OCI-LY1 (cell line): ENCODE measurements around the gene TKFC.

Experiments used
- H2AFZ ChIP-seq: fragments of 200-600 bp; sonication (generic), shearing (Covaris generic); 2 replicates; pipeline ENCODE4 v1.6.0; 2014; ENCODE audit warnings: antibody characterized with exemption, mild to moderate bottlenecking, low read length
- H3F3A ChIP-seq: fragments of 200-600 bp; sonication (generic), shearing (Covaris generic); 2 replicates; pipeline ENCODE4 v1.6.0; 2014; ENCODE audit warnings: mild to moderate bottlenecking, antibody characterized with exemption, low read length, moderate library complexity; ENCODE audit not compliant: insufficient read depth
- H3K27ac ChIP-seq: fragments of 200-600 bp; sonication (generic); 2 replicates; pipeline ENCODE4 v1.5.1; 2014; ENCODE audit warnings: low read length, mixed run types, mild to moderate bottlenecking, low read depth; ENCODE audit not compliant: poor library complexity, severe bottlenecking
- H3K27me3 ChIP-seq: fragments of 200-600 bp; sonication (generic); 2 replicates; pipeline ENCODE4 v1.6.0; 2014; ENCODE audit warnings: antibody characterized with exemption, mild to moderate bottlenecking, low read length, moderate library complexity; ENCODE audit not compliant: insufficient read depth
- H3K36me3 ChIP-seq: fragments of 200-600 bp; sonication (generic); 2 replicates; pipeline ENCODE4 v1.6.1; 2014; ENCODE audit warnings: mild to moderate bottlenecking, antibody characterized with exemption, low read length, moderate library complexity, mixed read lengths; ENCODE audit not compliant: insufficient read depth
- H3K4me1 ChIP-seq: fragments of 200-600 bp; sonication (generic); 2 replicates; pipeline ENCODE4 v1.5.1; 2014; ENCODE audit warnings: mild to moderate bottlenecking, low read length, moderate library complexity; ENCODE audit not compliant: insufficient read depth, severe bottlenecking
- H3K4me2 ChIP-seq: fragments of 200-600 bp; sonication (generic), shearing (Covaris generic); 2 replicates; pipeline ENCODE4 v1.6.1; 2014; ENCODE audit warnings: low read length
- H3K4me3 ChIP-seq: fragments of 200-600 bp; sonication (generic); 2 replicates; pipeline ENCODE4 v1.5.1; 2014; ENCODE audit warnings: low read length, low read depth, mild to moderate bottlenecking, mixed read lengths; ENCODE audit not compliant: poor library complexity, severe bottlenecking
- H3K79me2 ChIP-seq: fragments of 200-600 bp; shearing (Covaris generic); 2 replicates; pipeline ENCODE4 v1.6.1; 2016; ENCODE audit warnings: mixed run types, low read length, mixed read lengths; ENCODE audit not compliant: insufficient read depth
- H3K9ac ChIP-seq: fragments of 200-600 bp; sonication (generic), shearing (Covaris generic); 2 replicates; pipeline ENCODE4 v1.6.1; 2014; ENCODE audit warnings: mild to moderate bottlenecking, low read length, mixed read lengths
- H3K9me2 ChIP-seq: fragments of 200-600 bp; sonication (generic), shearing (Covaris generic); 2 replicates; pipeline ENCODE4 v1.6.1; 2014; ENCODE audit warnings: low read depth, mild to moderate bottlenecking, low read length, mixed read lengths
- H3K9me3 ChIP-seq: fragments of 200-600 bp; shearing (Covaris generic); 2 replicates; pipeline ENCODE4 v1.6.1; 2014; ENCODE audit warnings: low read length, mixed read lengths
- H4K20me1 ChIP-seq: fragments of 200-600 bp; sonication (generic), shearing (Covaris generic); 2 replicates; pipeline ENCODE4 v1.6.0; 2016; ENCODE audit warnings: mild to moderate bottlenecking, low read length; ENCODE audit not compliant: insufficient read depth
- EZH2 ChIP-seq: fragments of 200-600 bp; sonication (generic), shearing (Covaris generic); IDR thresholded peaks from 2 replicates; pipeline ENCODE4 v1.8.0; 2017; ENCODE audit warnings: borderline replicate concordance, mixed run types, mild to moderate bottlenecking, antibody characterized with exemption, low read length, moderate library complexity, mixed read lengths
- TF ChIP-seq, protein P1 (sequence below): fragments of 200-600 bp; sonication (generic), shearing (Covaris generic); IDR thresholded peaks from 2 replicates; pipeline ENCODE4 v1.5.1; 2017; ENCODE audit warnings: mild to moderate bottlenecking, antibody characterized with exemption, low read length, moderate library complexity, mixed read lengths

Gene TKFC

DNA sequence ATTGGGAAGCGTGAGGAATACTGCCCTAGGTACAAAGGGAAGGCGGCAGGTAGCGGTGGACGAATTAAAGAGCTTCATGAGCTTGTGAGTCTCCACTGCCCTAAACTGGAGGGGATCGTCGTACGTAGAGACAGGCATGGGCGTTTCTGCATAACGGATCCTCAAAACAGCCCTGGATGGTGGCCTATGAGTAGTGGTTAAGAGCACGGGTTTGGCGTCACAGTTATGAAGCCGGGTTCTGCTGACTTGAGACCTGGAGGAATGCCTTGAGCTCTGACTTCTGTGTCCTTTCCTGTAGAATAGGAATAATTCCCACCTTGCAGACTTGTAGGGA, 29.5 kb downstream of the TKFC start:
- TF ChIP-seq EZH2, result no peak
- TF ChIP-seq, protein P1, sequence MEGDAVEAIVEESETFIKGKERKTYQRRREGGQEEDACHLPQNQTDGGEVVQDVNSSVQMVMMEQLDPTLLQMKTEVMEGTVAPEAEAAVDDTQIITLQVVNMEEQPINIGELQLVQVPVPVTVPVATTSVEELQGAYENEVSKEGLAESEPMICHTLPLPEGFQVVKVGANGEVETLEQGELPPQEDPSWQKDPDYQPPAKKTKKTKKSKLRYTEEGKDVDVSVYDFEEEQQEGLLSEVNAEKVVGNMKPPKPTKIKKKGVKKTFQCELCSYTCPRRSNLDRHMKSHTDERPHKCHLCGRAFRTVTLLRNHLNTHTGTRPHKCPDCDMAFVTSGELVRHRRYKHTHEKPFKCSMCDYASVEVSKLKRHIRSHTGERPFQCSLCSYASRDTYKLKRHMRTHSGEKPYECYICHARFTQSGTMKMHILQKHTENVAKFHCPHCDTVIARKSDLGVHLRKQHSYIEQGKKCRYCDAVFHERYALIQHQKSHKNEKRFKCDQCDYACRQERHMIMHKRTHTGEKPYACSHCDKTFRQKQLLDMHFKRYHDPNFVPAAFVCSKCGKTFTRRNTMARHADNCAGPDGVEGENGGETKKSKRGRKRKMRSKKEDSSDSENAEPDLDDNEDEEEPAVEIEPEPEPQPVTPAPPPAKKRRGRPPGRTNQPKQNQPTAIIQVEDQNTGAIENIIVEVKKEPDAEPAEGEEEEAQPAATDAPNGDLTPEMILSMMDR, result no peak
- no peaks in the 10 kb centered on the region for H4K20me1 ChIP-seq
- peak overlapping the region; percentile 80 for H3K4me2 ChIP-seq
- H3K4me3 ChIP-seq, result peak overlapping the region; percentile 92
- no peak overlapping the region for H2AFZ ChIP-seq
- H3K36me3 ChIP-seq, result peaks cover 46% of the 10 kb centered on the region
- H3K27me3 ChIP-seq, result no peaks in the 10 kb centered on the region
- peaks cover 30% of the 10 kb centered on the region for H3K79me2 ChIP-seq
- peaks cover 11% of the 10 kb centered on the region for H3F3A ChIP-seq
- peaks cover 40% of the 10 kb centered on the region for H3K4me1 ChIP-seq
- H3K9me2 ChIP-seq, result no peaks in the 10 kb centered on the region
- no peaks in the 10 kb centered on the region for H3K9me3 ChIP-seq
- peak overlapping the region; percentile 99 for H3K27ac ChIP-seq
- peak overlapping the region; percentile 96 for H3K9ac ChIP-seq

DNA sequence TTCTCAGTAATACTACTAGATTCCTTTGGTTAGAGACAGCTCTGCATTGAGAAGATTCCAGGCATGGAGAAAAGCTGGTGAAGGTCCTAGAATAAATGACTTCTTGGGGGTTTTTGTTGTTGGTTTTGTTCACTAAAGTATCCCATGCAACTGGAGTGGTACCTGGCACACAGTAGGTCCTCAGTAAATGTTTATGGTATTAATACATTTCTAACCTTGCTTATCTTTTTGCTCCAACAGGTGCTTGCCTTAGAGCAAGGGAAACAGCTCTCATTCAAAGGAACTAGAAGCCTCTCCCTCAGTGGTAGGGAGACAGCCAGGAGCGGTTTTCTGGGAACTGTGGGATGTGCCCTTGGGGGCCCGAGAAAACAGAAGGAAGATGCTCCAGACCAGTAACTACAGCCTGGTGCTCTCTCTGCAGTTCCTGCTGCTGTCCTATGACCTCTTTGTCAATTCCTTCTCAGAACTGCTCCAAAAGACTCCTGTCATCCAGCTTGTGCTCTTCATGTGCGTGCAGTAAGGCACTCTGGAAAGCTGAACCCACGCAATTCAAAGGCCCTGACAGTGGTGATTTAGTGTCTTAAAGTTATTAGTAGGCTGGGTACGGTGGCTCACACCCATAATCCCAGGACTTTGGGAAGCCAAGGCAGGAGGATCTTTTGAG, 31.1 kb downstream of the TKFC start:
- Histone ChIP-seq H3K36me3 (peaks cover 63% of the 10 kb centered on the region), H3K27me3 (no peaks in the 10 kb centered on the region), H3K4me3 (peak overlapping the region; percentile 92), H3K4me1 (peaks cover 24% of the 10 kb centered on the region), H3K27ac (no peak overlapping the region), H3K79me2 (peaks cover 30% of the 10 kb centered on the region), H3K4me2 (no peak overlapping the region; the same call in 1 of the 2 replicates), H2AFZ (no peak overlapping the region), H3K9ac (no peak overlapping the region; the same call in 1 of the 2 replicates), H3K9me3 (no peaks in the 10 kb centered on the region), H3F3A (peaks cover 5% of the 10 kb centered on the region; the same call in 1 of the 2 replicates), H4K20me1 (no peaks in the 10 kb centered on the region), H3K9me2 (no peaks in the 10 kb centered on the region)
- TF ChIP-seq EZH2, result no peak

DNA sequence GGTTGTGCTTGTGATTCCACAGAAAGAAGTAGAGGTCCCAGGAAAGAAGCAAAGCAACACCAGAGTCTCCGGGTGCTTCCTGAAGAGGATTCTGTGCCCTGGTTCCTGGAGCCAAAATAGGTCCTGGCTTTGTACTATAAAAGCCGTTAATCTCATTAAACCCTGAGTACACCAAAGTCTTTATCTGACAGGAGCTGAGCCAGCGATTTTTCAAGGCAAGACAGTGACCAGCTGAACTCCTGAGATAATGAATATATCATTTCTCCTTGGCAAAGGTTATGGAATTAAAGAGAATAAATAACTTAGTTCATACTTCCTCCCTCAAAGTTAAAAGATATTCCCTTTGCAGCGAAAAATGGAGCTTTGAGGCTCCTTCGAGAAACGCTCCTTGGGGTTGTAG, 34.4 kb downstream of the TKFC start:
- Histone ChIP-seq H2AFZ (no peak overlapping the region), H3K27me3 (no peaks in the 10 kb centered on the region), H4K20me1 (no peaks in the 10 kb centered on the region), H3K27ac (no peak overlapping the region), H3K4me3 (no peak overlapping the region), H3F3A (no peaks in the 10 kb centered on the region), H3K79me2 (peaks cover 16% of the 10 kb centered on the region), H3K9me2 (no peaks in the 10 kb centered on the region), H3K4me1 (peaks cover 10% of the 10 kb centered on the region), H3K4me2 (no peak overlapping the region), H3K9me3 (peaks cover 4% of the 10 kb centered on the region; the same call in 1 of the 2 replicates), H3K9ac (no peak overlapping the region), H3K36me3 (peaks cover 91% of the 10 kb centered on the region)
- no peak for TF ChIP-seq EZH2
- TF ChIP-seq, protein P1, result no peak

DNA sequence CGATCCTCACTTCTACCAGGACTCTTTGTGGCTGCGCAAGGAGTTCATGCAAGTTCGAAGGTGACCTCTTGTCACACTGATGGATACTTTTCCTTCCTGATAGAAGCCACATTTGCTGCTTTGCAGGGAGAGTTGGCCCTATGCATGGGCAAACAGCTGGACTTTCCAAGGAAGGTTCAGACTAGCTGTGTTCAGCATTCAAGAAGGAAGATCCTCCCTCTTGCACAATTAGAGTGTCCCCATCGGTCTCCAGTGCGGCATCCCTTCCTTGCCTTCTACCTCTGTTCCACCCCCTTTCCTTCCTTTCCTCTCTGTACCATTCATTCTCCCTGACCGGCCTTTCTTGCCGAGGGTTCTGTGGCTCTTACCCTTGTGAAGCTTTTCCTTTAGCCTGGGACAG, 35.6 kb downstream of the TKFC start:
- no peak overlapping the region for H3K4me3 ChIP-seq
- TF ChIP-seq EZH2, result no peak
- TF ChIP-seq, protein P1, result no peak
- H3K27ac ChIP-seq, result no peak overlapping the region
- no peak overlapping the region for H2AFZ ChIP-seq
- peaks cover 98% of the 10 kb centered on the region for H3K36me3 ChIP-seq
- no peaks in the 10 kb centered on the region for H4K20me1 ChIP-seq
- no peaks in the 10 kb centered on the region for H3K27me3 ChIP-seq
- H3K4me1 ChIP-seq, result peaks cover 4% of the 10 kb centered on the region
- peaks cover 6% of the 10 kb centered on the region; the same call in 1 of the 2 replicates for H3K9me3 ChIP-seq
- H3K79me2 ChIP-seq, result peaks cover 5% of the 10 kb centered on the region; the same call in 1 of the 2 replicates
- no peak overlapping the region for H3K4me2 ChIP-seq
- no peaks in the 10 kb centered on the region for H3K9me2 ChIP-seq
- no peaks in the 10 kb centered on the region for H3F3A ChIP-seq
- H3K9ac ChIP-seq, result no peak overlapping the region
